Natural killer cell (primary cell): ENCODE results near the gene ING5. TPM values are rescaled to one million over a fixed set of nuclear protein-coding genes. Genes with fewer than 3 reads are reported as not detected.

Experiments used
- ATAC-seq, 3 donors: fragments of 150-1000 bp in 2 of 3; fragments of 200-7000 bp in 1 of 3; cut with Tn5 transposase; 1 replicate in 1 of 3; 2 replicates in 2 of 3; pipeline ENCODE4 v1.10.0; 2021; ENCODE audit warnings: mild to moderate bottlenecking in 2 of 3, moderate library complexity in 2 of 3
- DNase-seq, 2 donors: peaks; one replicate each; pipeline versions ENCODE4 v3.0.0 to v3.0.0-alpha.2; 2013 to 2021; ENCODE audit warnings: mixed read lengths in 1 of 2
- H3K27ac ChIP-seq: one replicate; pipeline ENCODE4 v1.5.1; 2013; ENCODE audit warnings: mild to moderate bottlenecking, low read length
- H3K27me3 ChIP-seq: one replicate; pipeline ENCODE4 v1.6.1; 2013; ENCODE audit warnings: low read length; ENCODE audit not compliant: control insufficient read depth, insufficient read depth
- H3K36me3 ChIP-seq: one replicate; pipeline ENCODE4 v1.6.1; 2013; ENCODE audit warnings: low read length; ENCODE audit not compliant: control insufficient read depth, insufficient read depth
- H3K4me1 ChIP-seq: one replicate; pipeline ENCODE4 v1.6.1; 2013; ENCODE audit warnings: low read length; ENCODE audit not compliant: control insufficient read depth, insufficient read depth
- H3K4me3 ChIP-seq: one replicate; pipeline ENCODE4 v1.5.1; 2013; ENCODE audit warnings: low read length
- H3K9me3 ChIP-seq: one replicate; pipeline ENCODE4 v1.6.1; 2013; ENCODE audit warnings: low read length; ENCODE audit not compliant: control insufficient read depth, insufficient read depth
- H3K27ac Mint-ChIP-seq, 2 donors: one replicate each; pipeline ENCODE4 v1.8.0; 2022; ENCODE audit warnings: mild to moderate bottlenecking in 2 of 2, mixed read lengths in 2 of 2, moderate library complexity in 1 of 2
- H3K27me3 Mint-ChIP-seq, 2 donors: one replicate each; pipeline ENCODE4 v1.8.0; 2022; ENCODE audit warnings: low read depth in 2 of 2, mixed read lengths in 2 of 2
- H3K36me3 Mint-ChIP-seq: one replicate; pipeline ENCODE4 v1.8.0; 2022; ENCODE audit warnings: mixed read lengths
- H3K4me1 Mint-ChIP-seq, 2 donors: one replicate each; pipeline ENCODE4 v1.8.0; 2022; ENCODE audit warnings: mixed read lengths in 2 of 2
- H3K4me3 Mint-ChIP-seq: one replicate; pipeline ENCODE4 v1.8.0; 2022; ENCODE audit warnings: mild to moderate bottlenecking, moderate library complexity, mixed read lengths
- H3K9me3 Mint-ChIP-seq, 2 donors: one replicate each; pipeline ENCODE4 v1.8.0; 2022; ENCODE audit warnings: mixed read lengths in 2 of 2
- CTCF ChIP-seq: fragments of 200-600 bp; IDR thresholded peaks from one replicate; pipeline ENCODE4 v1.8.0; 2022; ENCODE audit warnings: antibody characterized with exemption
- WGBS: methylation state at CpG from one replicate; pipeline ENCODE4 v1.1.7; 2013; ENCODE audit warnings: missing lambda C conversion rate; ENCODE audit not compliant: insufficient coverage; 5-methylcytosine and 5-hydroxymethylcytosine counted together
- intact Hi-C: fragments of 100-400 bp; cut with micrococcal nuclease; formaldehyde crosslinking; loops from one replicate; pipeline ENCODE4 v1.14.2; 2022
- total RNA-seq, 4 donors: library from RNA; stranded (reverse); fragments of 120-200 nt in 1 of 4; gene quantifications; one replicate each; pipeline versions ENCODE4 v1.2.3 to v1.2.4, GENCODE V29; 2013 to 2022

The ING5 gene
- total RNA-seq, 3 donors from 2014 or later (not counting 1 experiment from before 2014, with no cell fraction given): 25.6 to 40.9 (median 34.7) TPM

- Histone ChIP-seq H3K27me3 (peaks cover 6% of the 10 kb centered on the region), H3K9me3 (no peaks in the 10 kb centered on the region), H3K4me1 (peaks cover 23% of the 10 kb centered on the region), H3K36me3 (peaks cover 10% of the 10 kb centered on the region), H3K4me3 (no peak overlapping the region), H3K27ac (no peak overlapping the region)
- Mint-ChIP-seq H3K27ac (no peak overlapping the region), H3K36me3 (peaks cover 12% of the 10 kb centered on the region), H3K9me3 (no peaks in the 10 kb centered on the region), H3K4me3 (no peak overlapping the region), H3K4me1 (peaks cover 7 to 11% of the 10 kb centered on the region in 2 donors), H3K27me3 (peaks cover 0 to 3% of the 10 kb centered on the region in 2 donors)
- DNase-seq (no peak), ATAC-seq (no peak)
- intact Hi-C loops: no loop called here
- TF ChIP-seq CTCF: no peak
- 98% methylated on average over 13 of the region's 13 CpGs for WGBS
Observed at GRCh38 chr2:241745276-241745675, 43.4 kb downstream of the ING5 start.

GRCh38 chr2:241746084-241746483 is 44.2 kb downstream of the ING5 start:
- Mint-ChIP-seq H3K9me3 (no peaks in the 10 kb centered on the region), H3K27me3 (peaks cover 0 to 3% of the 10 kb centered on the region in 2 donors), H3K4me1 (peaks cover 3 to 4% of the 10 kb centered on the region in 2 donors), H3K27ac (no peak overlapping the region), H3K36me3 (peaks cover 12% of the 10 kb centered on the region), H3K4me3 (peak overlapping the region; percentile 2)
- no peak overlapping the region for H3K27ac ChIP-seq
- H3K36me3 ChIP-seq: peaks cover 10% of the 10 kb centered on the region
- intact Hi-C loops: no loop called here
- ATAC-seq: no peak
- no peak overlapping the region for H3K4me3 ChIP-seq
- WGBS: 96% methylated on average over 3 of the region's 4 CpGs
- DNase-seq: no peak
- peaks cover 6% of the 10 kb centered on the region for H3K27me3 ChIP-seq
- TF ChIP-seq CTCF: no peak
- H3K4me1 ChIP-seq: peaks cover 14% of the 10 kb centered on the region
- H3K9me3 ChIP-seq: no peaks in the 10 kb centered on the region

- H3K36me3 ChIP-seq: peaks cover 10% of the 10 kb centered on the region
Observed at GRCh38 chr2:241748468-241749256, 46.8 kb downstream of the ING5 start.

More at GRCh38 chr2:241748468-241749256, 46.8 kb downstream of the ING5 start:
- Histone ChIP-seq H3K27ac (no peak overlapping the region), H3K4me1 (no peaks in the 10 kb centered on the region), H3K4me3 (no peak overlapping the region), H3K9me3 (no peaks in the 10 kb centered on the region), H3K27me3 (no peaks in the 10 kb centered on the region)
- DNase-seq (no peak), ATAC-seq (no peak)
- no peak for TF ChIP-seq CTCF
- no peaks in the 10 kb centered on the region for H3K9me3 Mint-ChIP-seq
- H3K27me3 Mint-ChIP-seq: peaks cover 0 to 4% of the 10 kb centered on the region in 2 donors
- WGBS: 91% methylated on average over 32 of the region's 32 CpGs
- H3K27ac Mint-ChIP-seq: no peak overlapping the region
- H3K4me3 Mint-ChIP-seq: no peak overlapping the region
- intact Hi-C loops: no loop called here
- H3K36me3 Mint-ChIP-seq: peaks cover 12% of the 10 kb centered on the region
- no peaks in the 10 kb centered on the region for H3K4me1 Mint-ChIP-seq
